SKM-1 treated with dmso at 0.1 percent for 144 hours (cell line): ENCODE results near the gene HOXC6.

Source experiments
- DNase-seq: peaks from one replicate; lab custom pipeline; 2025; ENCODE audit not compliant: unreplicated experiment; lab: John Stamatoyannopoulos, UW

The HOXC6 gene

DNA sequence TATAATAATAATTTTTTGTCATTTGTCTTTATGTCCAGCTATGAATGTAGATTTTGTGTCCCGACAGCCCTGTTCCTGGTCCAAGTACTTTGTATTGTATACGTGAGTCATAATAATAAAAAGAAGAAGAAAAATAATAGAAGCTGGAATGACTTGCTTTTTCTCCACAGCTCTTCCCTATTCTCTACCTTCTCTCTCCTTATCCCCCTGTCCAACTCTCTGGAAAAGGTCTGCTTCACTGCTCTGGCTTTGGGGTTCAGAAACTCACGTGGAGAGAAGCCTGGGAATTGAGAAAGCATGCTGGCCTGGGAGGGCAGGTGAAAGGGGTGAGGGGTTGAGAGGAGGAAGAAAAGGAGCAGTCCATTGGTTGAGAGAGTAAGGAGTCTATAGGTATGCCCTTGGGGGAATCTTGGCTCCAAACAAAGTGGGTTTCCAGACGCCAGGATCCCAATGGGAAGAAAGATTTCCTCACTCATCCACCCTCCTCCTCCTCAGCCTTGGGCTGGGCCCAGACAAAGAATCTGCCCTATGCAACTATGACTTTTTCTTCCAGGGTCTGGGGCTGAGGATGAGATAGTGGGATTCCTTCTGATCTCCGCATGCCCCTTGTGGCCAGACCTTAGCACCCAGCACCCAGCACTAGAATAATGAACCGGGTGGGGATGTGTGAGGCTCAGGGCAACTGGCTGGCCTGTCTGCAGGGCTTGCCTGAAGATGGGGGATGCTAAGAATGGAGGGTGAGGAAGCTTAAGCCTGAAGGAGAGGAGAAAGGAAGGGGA is 15.4 kb upstream of the HOXC6 start:
- DNase-seq, result no peak

- DNase-seq, result no peak
These were observed 13.7 kb upstream of the HOXC6 start for GRCh38 chr12:54014377-54015017.

DNA sequence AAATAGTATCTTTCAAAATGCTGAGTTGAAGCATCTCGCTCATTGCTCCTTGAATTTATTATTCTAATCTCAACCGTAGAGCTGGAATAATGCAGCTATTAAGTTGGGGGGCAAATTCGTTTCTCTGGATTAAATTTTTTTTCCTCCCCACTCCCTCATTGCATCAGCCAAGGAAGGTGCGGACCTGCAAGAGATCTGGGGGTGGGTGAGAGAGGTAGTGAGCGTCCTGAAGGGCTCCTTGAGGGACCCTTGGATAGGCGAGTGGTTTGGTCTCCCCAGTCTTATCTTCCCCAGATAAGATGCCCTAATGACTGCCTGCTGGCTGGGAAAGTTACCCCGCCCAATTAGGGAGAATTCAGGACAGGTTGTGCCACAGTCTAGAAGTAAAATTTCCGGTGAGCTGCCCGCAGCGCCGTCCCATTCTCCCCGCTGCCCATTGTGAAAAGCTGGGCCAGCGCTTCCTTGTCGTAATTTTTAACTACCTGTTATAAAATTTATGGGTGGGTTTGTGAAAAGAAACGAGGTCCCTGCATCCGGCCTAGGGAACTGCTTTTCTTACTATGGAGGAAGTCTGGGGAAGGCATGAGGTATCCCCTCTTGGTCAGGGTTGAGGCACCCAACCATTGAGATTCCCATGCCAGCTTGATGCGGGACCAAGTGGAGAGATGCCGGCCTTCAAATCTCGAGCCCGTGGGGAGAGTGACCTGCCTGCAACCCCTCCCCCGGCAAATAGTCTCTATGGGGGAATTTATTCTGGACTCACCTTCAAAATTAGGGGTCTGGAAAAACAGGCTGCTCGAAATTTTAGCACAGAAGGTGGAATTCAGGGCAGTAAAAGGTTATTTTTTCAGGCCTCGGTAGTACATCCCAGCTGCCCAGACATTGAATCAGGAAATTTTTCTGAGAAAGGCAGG is 13.0 kb upstream of the HOXC6 start:
- DNase-seq, result no peak

- DNase-seq, result no peak
These were observed 12.2 kb upstream of the HOXC6 start for GRCh38 chr12:54016051-54016450.

- no peak for DNase-seq
These were observed 11.7 kb upstream of the HOXC6 start for GRCh38 chr12:54016478-54016964.

DNA sequence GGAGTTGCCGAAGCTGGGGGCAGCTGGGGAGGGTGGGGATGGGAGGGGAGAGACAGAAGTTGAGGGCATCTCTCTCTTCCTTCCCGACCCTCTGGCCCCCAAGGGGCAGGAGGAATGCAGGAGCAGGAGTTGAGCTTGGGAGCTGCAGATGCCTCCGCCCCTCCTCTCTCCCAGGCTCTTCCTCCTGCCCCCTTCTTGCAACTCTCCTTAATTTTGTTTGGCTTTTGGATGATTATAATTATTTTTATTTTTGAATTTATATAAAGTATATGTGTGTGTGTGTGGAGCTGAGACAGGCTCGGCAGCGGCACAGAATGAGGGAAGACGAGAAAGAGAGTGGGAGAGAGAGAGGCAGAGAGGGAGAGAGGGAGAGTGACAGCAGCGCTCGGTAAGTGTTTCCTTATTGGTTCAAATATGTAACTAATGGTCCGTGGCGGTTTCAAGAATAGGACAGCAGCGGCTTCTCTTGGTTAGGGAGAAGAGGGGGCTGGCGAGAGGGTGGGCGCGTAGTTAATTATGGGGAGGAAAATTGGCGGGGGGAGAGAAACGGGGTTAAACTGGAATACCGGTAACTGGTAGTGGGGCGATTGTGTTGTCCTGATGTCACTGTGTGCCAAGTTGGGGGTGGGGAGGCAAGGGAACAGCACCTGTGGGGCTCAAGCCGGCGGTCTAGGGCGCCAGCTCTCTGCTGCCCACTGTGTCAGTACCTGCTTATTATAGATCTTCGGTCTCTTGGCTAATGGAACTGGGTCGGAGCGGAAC is 11.0 kb upstream of the HOXC6 start:
- no peak for DNase-seq

DNA sequence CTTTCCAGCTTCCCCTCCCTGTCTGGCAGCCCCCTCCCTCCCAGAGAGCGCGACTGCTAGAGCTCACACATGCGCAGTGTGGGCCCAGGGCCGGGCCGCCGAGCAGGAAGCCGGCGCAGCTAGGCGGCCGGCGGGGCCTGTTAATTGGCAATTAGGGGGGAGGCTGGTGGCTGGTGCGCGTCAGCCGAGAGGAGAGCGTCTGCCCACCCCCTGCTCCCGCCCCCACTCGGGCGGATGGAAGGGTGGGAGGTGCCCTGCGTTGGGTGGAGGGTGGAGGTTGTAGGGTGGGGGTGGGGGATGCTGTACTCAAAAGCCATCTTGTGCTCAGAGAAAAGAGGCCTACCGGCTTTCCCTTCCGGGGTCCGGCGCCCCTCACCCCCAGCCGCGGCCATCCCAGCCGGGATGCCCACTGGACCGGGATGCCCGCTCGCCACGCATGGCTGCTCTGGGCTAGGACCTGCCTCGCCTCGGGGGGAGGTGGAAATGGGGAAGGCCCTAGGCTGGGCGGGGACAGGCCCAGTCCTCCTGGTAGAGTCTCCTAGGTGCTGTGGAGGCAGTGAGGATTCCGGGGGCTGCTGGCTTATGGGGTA is 10.3 kb upstream of the HOXC6 start:
- no peak for DNase-seq

DNA sequence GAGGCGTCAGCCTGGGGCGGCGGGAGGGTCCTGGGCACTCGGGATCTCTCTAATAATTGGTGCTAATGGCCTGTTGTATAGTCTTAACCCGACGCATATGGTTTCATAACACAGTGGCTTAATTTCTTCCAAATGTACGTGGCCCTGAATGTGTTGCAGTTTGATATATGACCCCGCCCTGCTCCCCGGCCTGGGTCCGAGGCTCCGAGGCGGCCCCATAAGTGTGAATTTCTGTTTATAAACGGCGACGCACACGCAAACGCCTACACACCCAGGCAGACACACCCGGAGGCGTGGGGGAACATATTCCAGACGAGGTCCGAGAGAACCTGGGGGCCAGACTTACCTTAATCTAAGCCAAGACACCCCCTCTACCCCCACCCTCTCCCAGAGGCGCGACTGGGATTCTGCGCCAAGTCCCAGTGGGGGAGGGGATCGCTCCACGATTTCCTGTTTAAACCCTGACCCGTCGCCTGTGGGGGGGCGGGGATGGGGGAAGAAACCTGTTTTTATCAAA is 9.7 kb upstream of the HOXC6 start:
- no peak for DNase-seq

- no peak for DNase-seq
These were observed 9.0 kb upstream of the HOXC6 start for GRCh38 chr12:54019091-54019811.

DNA sequence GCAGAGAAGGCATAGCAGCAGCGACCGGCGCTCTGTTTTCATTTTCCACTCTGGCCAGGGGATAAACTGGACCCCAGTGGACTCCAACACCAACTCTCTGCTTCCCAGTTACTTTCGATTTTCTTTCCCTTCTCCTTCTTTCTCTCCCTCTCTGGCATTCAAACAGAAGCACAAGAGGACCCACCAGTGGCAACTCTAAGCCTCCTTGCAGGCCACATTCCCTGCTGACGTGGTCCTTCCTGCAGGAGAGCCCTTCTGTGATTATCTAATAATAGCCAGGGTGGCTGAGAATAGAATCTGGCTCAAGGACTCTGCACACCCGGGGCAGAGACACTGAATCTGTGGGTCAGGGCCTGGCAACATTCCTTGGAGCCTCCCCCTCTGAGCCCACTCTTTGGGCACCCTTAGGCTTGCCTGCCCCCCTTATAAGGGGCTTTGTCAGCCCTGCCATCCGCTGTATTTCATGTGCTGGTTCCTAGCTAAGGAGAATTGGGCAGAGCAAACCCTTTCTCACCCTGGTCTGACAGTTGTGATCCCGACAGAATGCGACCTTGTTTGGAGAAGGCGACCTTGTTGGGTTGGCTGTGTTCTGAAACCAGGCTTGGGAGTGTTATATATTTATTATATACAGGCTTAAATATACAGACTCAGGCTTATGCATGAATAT is 8.2 kb upstream of the HOXC6 start:
- no peak for DNase-seq

- DNase-seq, result no peak
These were observed 7.4 kb upstream of the HOXC6 start for GRCh38 chr12:54020591-54021405.

- DNase-seq, result no peak
These were observed 6.7 kb upstream of the HOXC6 start for GRCh38 chr12:54021432-54022013.

GRCh38 chr12:54022960-54023884 is 5.0 kb upstream of the HOXC6 start:
- no peak for DNase-seq

DNA sequence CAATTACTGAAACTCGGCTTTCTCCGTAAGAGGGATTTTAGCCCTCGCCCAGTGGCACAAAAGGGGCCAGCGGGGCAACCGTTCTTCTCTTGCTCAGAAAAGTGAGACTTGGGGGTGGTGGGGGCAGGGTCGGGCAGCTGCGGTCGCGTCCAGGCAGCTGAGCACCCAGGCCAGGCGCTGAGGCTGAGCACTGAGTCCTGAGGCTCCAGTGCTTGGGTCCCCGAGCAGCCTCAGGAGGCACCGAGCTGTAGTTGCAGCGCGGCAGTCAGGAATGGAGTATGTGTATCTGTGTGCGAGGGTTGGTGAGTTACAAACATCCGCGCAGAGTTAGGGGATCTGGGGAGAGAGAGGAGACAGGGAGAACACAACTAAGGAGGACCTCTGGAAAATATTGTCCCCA is 4.1 kb upstream of the HOXC6 start:
- no peak for DNase-seq

DNA sequence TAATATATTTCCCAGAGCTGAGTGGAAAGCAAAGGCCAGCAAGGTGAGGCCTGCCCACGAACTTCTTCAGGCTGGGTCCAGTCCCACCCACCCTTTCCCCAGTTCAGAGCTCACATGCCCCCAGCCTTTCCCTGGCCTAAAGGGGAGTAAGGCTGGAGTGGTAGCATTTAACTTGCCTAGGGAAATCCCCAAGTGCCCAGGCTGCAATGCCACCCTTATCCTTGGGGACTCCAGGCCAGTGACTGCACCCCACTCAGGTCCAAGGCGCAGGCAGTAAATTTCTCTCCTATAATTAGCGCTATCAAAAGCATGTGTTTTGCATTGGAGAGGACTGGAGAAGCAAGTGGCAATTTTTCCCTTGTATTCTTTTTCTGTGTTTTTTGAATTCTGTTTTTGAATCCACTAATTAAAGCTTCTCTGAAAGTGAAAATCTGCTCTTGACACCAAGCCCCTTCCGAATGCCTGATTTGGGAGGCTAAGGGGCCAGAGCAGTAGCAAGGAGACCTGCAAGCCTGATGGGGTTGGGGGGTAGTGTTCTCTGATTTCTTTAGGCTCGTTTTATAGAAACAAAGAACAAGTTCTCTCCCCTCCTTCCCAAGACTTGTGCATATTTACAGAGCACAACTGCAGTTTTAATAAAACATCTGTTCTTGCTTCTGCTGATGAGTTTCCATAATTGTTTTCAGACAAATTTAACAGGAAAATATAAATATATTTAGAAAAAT is 3.5 kb upstream of the HOXC6 start:
- DNase-seq, result no peak
